NCI-H1694 treated with DMSO at 0.1 percent for 48 hours (cell line): ENCODE results near the gene NXPH1.
"Not testable (repeated sequence)": the region's sequence is repeated elsewhere in the genome, so short reads cannot be mapped to it uniquely, and the experiment has no call there.

ENCODE experiments used
- DNase-seq: peaks from one replicate; lab custom pipeline; 2025; lab: John Stamatoyannopoulos, UW

The NXPH1 gene

GRCh38 chr7:8719102-8719501 is 285.7 kb downstream of the NXPH1 start:
- peak; percentile 7 for DNase-seq

- DNase-seq = peak; percentile 81
Observed at GRCh38 chr7:8724080-8724718, 290.8 kb downstream of the NXPH1 start.

GRCh38 chr7:8731756-8732155 is 298.3 kb downstream of the NXPH1 start:
- not testable (repeated sequence) for DNase-seq

- no peak for DNase-seq
Observed at GRCh38 chr7:8739837-8740236, 306.4 kb downstream of the NXPH1 start.

GRCh38 chr7:8742837-8743236 is 309.4 kb downstream of the NXPH1 start:
- no peak for DNase-seq

- no peak for DNase-seq
Observed at GRCh38 chr7:8747338-8747737, 313.9 kb downstream of the NXPH1 start.

- no peak for DNase-seq
Observed at GRCh38 chr7:8751557-8752231, 318.3 kb downstream of the NXPH1 start.

GRCh38 chr7:8753355-8753754 is 319.9 kb downstream of the NXPH1 start:
- no peak for DNase-seq

GRCh38 chr7:8761731-8762130 is 328.3 kb downstream of the NXPH1 start:
- no peak for DNase-seq

- no peak for DNase-seq
Observed at GRCh38 chr7:8762803-8763202, 329.4 kb downstream of the NXPH1 start.

- no peak for DNase-seq
Observed at GRCh38 chr7:8765374-8765773, 332.0 kb downstream of the NXPH1 start.

GRCh38 chr7:8773518-8773917 is 340.1 kb downstream of the NXPH1 start:
- DNase-seq = no peak

- DNase-seq = no peak
Observed at GRCh38 chr7:8778459-8778858, 345.1 kb downstream of the NXPH1 start.

- no peak for DNase-seq
Observed at GRCh38 chr7:8781166-8781565, 347.8 kb downstream of the NXPH1 start.

- no peak for DNase-seq
Observed at GRCh38 chr7:8783229-8783628, 349.8 kb downstream of the NXPH1 start.

- DNase-seq = no peak
Observed at GRCh38 chr7:8785081-8785480, 351.7 kb downstream of the NXPH1 start.

- DNase-seq = no peak
Observed at GRCh38 chr7:8800986-8801385, 367.6 kb downstream of the NXPH1 start.
